H1 (cell line): Measurements from ENCODE around the gene ADCY7. TPM values are rescaled to one million over a fixed set of nuclear protein-coding genes. Genes with fewer than 3 reads are reported as not detected.

Experiments used
- CTCF ChIA-PET: fragments of 300-600 bp; sonication (Branson Sonifier 250); formaldehyde crosslinking; loops from one replicate; lab custom pipeline; 2021; ENCODE audit not compliant: partially characterized antibody; lab: Charles Lee
- POLR2A ChIA-PET: fragments of 300-600 bp; sonication (Branson Sonifier 250); formaldehyde crosslinking; loops from one replicate; lab custom pipeline; 2021; ENCODE audit warnings: inconsistent platforms; ENCODE audit not compliant: partially characterized antibody; lab: Charles Lee
- DNase-seq, 2 experiments: peaks; one replicate each; pipeline versions ENCODE4 v3.0.0 to v3.0.0-alpha.2; 2010 to 2022; ENCODE audit warnings: low spot score in 2 of 2, low read depth in 1 of 2, mixed read lengths in 1 of 2
- FAIRE-seq: peaks from 2 replicates; lab custom pipeline; 2011; peaks lifted over from hg19 to GRCh38; lab: Jason Lieb, UNC
- H2AFZ ChIP-seq: 2 replicates; pipeline ENCODE4 v1.8.1; 2012; ENCODE audit warnings: low read length, inconsistent platforms
- H2AK5ac ChIP-seq: 2 replicates; pipeline ENCODE4 v1.6.1; 2013; ENCODE audit warnings: low read depth, low read length
- H2BK120ac ChIP-seq: replicated peaks from 2 replicates; pipeline ENCODE3; 2013; ENCODE audit warnings: low read depth, low read length, inconsistent platforms
- H2BK12ac ChIP-seq: 2 replicates; pipeline ENCODE4 v1.6.1; 2013; ENCODE audit warnings: low read depth, low read length
- H2BK15ac ChIP-seq: 2 replicates; pipeline ENCODE4 v1.6.1; 2013; ENCODE audit warnings: low read length
- H2BK20ac ChIP-seq: 2 replicates; pipeline ENCODE4 v1.6.1; 2013; ENCODE audit warnings: low read length
- H2BK5ac ChIP-seq: 2 replicates; pipeline ENCODE4 v1.6.1; 2013; ENCODE audit warnings: low read depth, low read length
- H3K14ac ChIP-seq: 2 replicates; pipeline ENCODE4 v1.6.1; 2013; ENCODE audit warnings: inconsistent platforms; ENCODE audit not compliant: insufficient read length
- H3K18ac ChIP-seq: 2 replicates; pipeline ENCODE4 v1.6.1; 2013; ENCODE audit warnings: low read length; ENCODE audit errors: extremely low read depth
- H3K23ac ChIP-seq: 2 replicates; pipeline ENCODE4 v1.6.1; 2013; ENCODE audit warnings: inconsistent platforms; ENCODE audit not compliant: insufficient read length
- H3K23me2 ChIP-seq: 2 replicates; pipeline ENCODE4 v1.6.1; 2013; ENCODE audit warnings: low read depth, low read length
- H3K27ac ChIP-seq: 2 replicates; pipeline ENCODE4 v1.6.1; 2011; ENCODE audit warnings: low read depth, low read length, inconsistent platforms
- H3K27me3 ChIP-seq, 4 experiments: replicated peaks in 1 of 4; 1 replicate in 1 of 4; 2 replicates in 3 of 4; pipeline versions ENCODE4 v1.6.1 to v1.8.1; 2011 to 2013; ENCODE audit warnings: low read length in 3 of 4, mild to moderate bottlenecking in 3 of 4, inconsistent platforms in 2 of 4, mixed read lengths in 2 of 4, moderate library complexity in 1 of 4; ENCODE audit not compliant: control insufficient read depth in 3 of 4, insufficient read depth in 3 of 4; ENCODE audit errors: extremely low read depth in 1 of 4
- H3K36me3 ChIP-seq, 4 experiments: 2 replicates each; pipeline versions ENCODE4 v1.6.1 to v1.8.1; 2011 to 2013; ENCODE audit warnings: mild to moderate bottlenecking in 4 of 4, low read length in 3 of 4, moderate library complexity in 2 of 4, control low read depth in 1 of 4, inconsistent platforms in 1 of 4; ENCODE audit not compliant: insufficient read depth in 4 of 4, control insufficient read depth in 2 of 4
- H3K4ac ChIP-seq: replicated peaks from 2 replicates; pipeline ENCODE3; 2013; ENCODE audit warnings: low read length, low read depth, mixed read lengths, inconsistent platforms; ENCODE audit not compliant: insufficient read length
- H3K4me1 ChIP-seq, 4 experiments: replicated peaks in 1 of 4; 1 replicate in 1 of 4; 2 replicates in 3 of 4; pipeline versions ENCODE4 v1.6.1 to v1.8.1; 2011 to 2013; ENCODE audit warnings: low read length in 3 of 4, inconsistent platforms in 2 of 4, mixed read lengths in 1 of 4; ENCODE audit not compliant: insufficient read depth in 4 of 4, control insufficient read depth in 3 of 4
- H3K4me2 ChIP-seq, 2 experiments: 2 replicates each; pipeline versions ENCODE4 v1.6.1 to v1.8.1; 2011 to 2013; ENCODE audit warnings: low read depth in 2 of 2, low read length in 2 of 2, control low read depth in 1 of 2, inconsistent platforms in 1 of 2, mild to moderate bottlenecking in 1 of 2; ENCODE audit not compliant: insufficient read depth in 1 of 2
- H3K4me3 ChIP-seq, 4 experiments: fragments of 200-600, 300-600 bp in 1 of 4; sonication (generic), shearing (Covaris generic), sonication (Bioruptor Twin) in 1 of 4; 2 replicates each; pipeline versions ENCODE4 v1.5.1 to v1.8.1; 2011 to 2016; ENCODE audit warnings: low read length in 4 of 4, low read depth in 3 of 4, control low read depth in 2 of 4, inconsistent platforms in 2 of 4, mild to moderate bottlenecking in 2 of 4, mixed read lengths in 1 of 4, moderate library complexity in 1 of 4; ENCODE audit not compliant: insufficient read depth in 2 of 4; ENCODE audit errors: extremely low read depth in 1 of 4
- H3K56ac ChIP-seq: replicated peaks from 2 replicates; pipeline ENCODE3; 2013; ENCODE audit warnings: low read depth, mild to moderate bottlenecking, mixed read lengths, low read length, inconsistent platforms; ENCODE audit not compliant: insufficient read length
- H3K79me1 ChIP-seq: 2 replicates; pipeline ENCODE4 v1.6.1; 2013; ENCODE audit warnings: low read depth, low read length, control low read depth
- H3K79me2 ChIP-seq, 2 experiments: 2 replicates each; pipeline versions ENCODE4 v1.6.1 to v1.8.1; 2012 to 2013; ENCODE audit warnings: low read length in 2 of 2, mild to moderate bottlenecking in 2 of 2, inconsistent platforms in 1 of 2; ENCODE audit not compliant: insufficient read depth in 2 of 2, control insufficient read depth in 1 of 2
- H3K9ac ChIP-seq, 4 experiments: replicated peaks in 1 of 4; 1 replicate in 1 of 4; 2 replicates in 3 of 4; pipeline versions ENCODE4 v1.6.1 to v1.8.1; 2011 to 2013; ENCODE audit warnings: low read depth in 3 of 4, low read length in 3 of 4, control low read depth in 2 of 4, mild to moderate bottlenecking in 2 of 4, moderate library complexity in 2 of 4, inconsistent platforms in 1 of 4; ENCODE audit errors: extremely low read depth in 1 of 4
- H3K9me3 ChIP-seq, 2 experiments: 2 replicates each; pipeline versions ENCODE4 v1.6.1 to v1.8.1; 2012 to 2013; ENCODE audit warnings: mild to moderate bottlenecking in 2 of 2, moderate library complexity in 2 of 2, control low read depth in 1 of 2, inconsistent platforms in 1 of 2, low read depth in 1 of 2, low read length in 1 of 2, mixed read lengths in 1 of 2; ENCODE audit not compliant: insufficient read depth in 2 of 2
- H4K20me1 ChIP-seq, 2 experiments: replicated peaks in 1 of 2; 2 replicates each; pipeline versions ENCODE3 to v1.8.1; 2011 to 2013; ENCODE audit warnings: inconsistent platforms in 2 of 2, low read length in 2 of 2, mild to moderate bottlenecking in 1 of 2; ENCODE audit not compliant: insufficient read depth in 2 of 2, control insufficient read depth in 1 of 2
- H4K5ac ChIP-seq: 2 replicates; pipeline ENCODE4 v1.6.1; 2013; ENCODE audit warnings: low read length, low read depth, mixed read lengths, inconsistent platforms; ENCODE audit not compliant: insufficient read length
- H4K8ac ChIP-seq: 2 replicates; pipeline ENCODE4 v1.8.0; 2013; ENCODE audit warnings: mild to moderate bottlenecking, moderate library complexity, low read length, inconsistent platforms; ENCODE audit not compliant: insufficient read depth; ENCODE audit errors: extremely low read depth
- H4K91ac ChIP-seq: replicated peaks from 2 replicates; pipeline ENCODE3; 2013; ENCODE audit warnings: low read length, mixed read lengths, inconsistent platforms; ENCODE audit not compliant: insufficient read length
- CREB1 ChIP-seq: IDR thresholded peaks from 2 replicates; pipeline ENCODE4 v1.6.1; 2012; ENCODE audit warnings: inconsistent platforms
- EZH2 ChIP-seq: fragments of 200-600 bp; sonication (generic); IDR thresholded peaks from 2 replicates; pipeline ENCODE4 v1.7.1; 2012; ENCODE audit warnings: low read depth, mild to moderate bottlenecking, moderate library complexity, low read length, inconsistent platforms; ENCODE audit not compliant: severe bottlenecking
- RBBP5 ChIP-seq: IDR thresholded peaks from 2 replicates; pipeline ENCODE4 v1.7.1; 2012; ENCODE audit warnings: low read depth, mild to moderate bottlenecking, inconsistent platforms, low read length, moderate library complexity, borderline replicate concordance
- RFX5 ChIP-seq: IDR thresholded peaks from 2 replicates; pipeline ENCODE4 v1.6.1; 2011; ENCODE audit warnings: low read depth, low read length, improper control_type of control experiment, borderline replicate concordance
- SIX5 ChIP-seq: IDR thresholded peaks from 2 replicates; pipeline ENCODE4 v1.6.1; 2011; ENCODE audit warnings: mild to moderate bottlenecking, low read depth, low read length
- WGBS, 2 experiments: shearing (Covaris generic) in 1 of 2; methylation state at CpG; one replicate each; pipeline versions ENCODE4 v1.1.6 to v1.1.7; 2013 to 2015; ENCODE audit warnings: low lambda C conversion rate in 2 of 2, mixed read lengths in 2 of 2, inconsistent platforms in 1 of 2, low coverage in 1 of 2, missing lambda C conversion rate in 1 of 2; ENCODE audit not compliant: insufficient replicate concordance in 2 of 2, insufficient coverage in 1 of 2, insufficient read length in 1 of 2; ENCODE audit errors: extremely low coverage in 1 of 2, missing lambda C conversion rate in 1 of 2; 5-methylcytosine and 5-hydroxymethylcytosine counted together
- polyA plus RNA-seq, 7 experiments: library from polyadenylated mRNA; depleted of rRNA in 3 of 7; stranded (reverse) in 5 of 7; unstranded in 2 of 7; fragments of >200 nt in 5 of 7; fragments of 200-250 nt in 2 of 7; gene quantifications; 1 replicate in 5 of 7; 2 replicates in 1 of 7; 4 replicates in 1 of 7; pipeline versions ENCODE4 v1.2.1 to v1.2.3, GENCODE V29; 2011 to 2013; ENCODE audit warnings: missing spikeins in 2 of 7, mixed read lengths in 2 of 7
- total RNA-seq: library from RNA; stranded (reverse); fragmentation: NEBNext Ultra II Directional; extraction: Animal tissue kit (Norgen Biotek cat#: 25700); gene quantifications from 2 replicates; pipeline ENCODE4 v1.2.1, GENCODE V29; 2021

The ADCY7 gene
- total and polyA plus RNA-seq, 2 of the 8 experiments (the other 6 are each of a cell fraction or from before 2014, with no cell fraction given), result 2.4 to 5.1 TPM

DNA sequence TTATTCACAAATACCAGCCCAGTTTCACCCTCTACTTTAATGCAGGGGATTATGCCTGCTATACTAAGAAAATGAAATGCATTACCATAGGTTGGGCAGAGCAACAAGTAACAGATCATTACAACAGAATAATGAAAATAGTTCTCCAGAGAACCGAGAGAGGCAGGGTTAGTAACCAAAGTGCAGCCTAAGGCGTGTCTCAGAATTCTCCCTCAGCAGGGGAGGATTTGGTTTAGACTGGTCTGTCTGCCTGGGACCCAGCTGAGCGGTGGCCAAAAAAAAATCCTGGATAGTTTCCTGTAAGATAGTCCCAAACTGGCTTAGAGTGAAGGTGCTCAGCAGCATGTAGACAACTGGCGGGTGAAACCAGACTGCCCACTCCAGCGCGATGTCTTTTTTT, 30.8 kb upstream of the ADCY7 start:
- no peaks in the 10 kb centered on the region for H3K36me3 ChIP-seq
- H3K27ac ChIP-seq, result no peak overlapping the region
- H2AFZ ChIP-seq, result no peak overlapping the region
- DNase-seq (no peak), FAIRE-seq (no peak)
- H2BK5ac ChIP-seq, result no peak overlapping the region
- no peak overlapping the region for H3K4me3 ChIP-seq
- no peak overlapping the region for H2AK5ac ChIP-seq
- no peak overlapping the region for H4K91ac ChIP-seq
- ChIA-PET POLR2A (no interaction called here), CTCF (interaction anchor here (1.1 to 1.9 kb wide), 5 partner anchors 10 to 92 kb away, joined by 3 to 6 read pairs (median 3); no protein-coding TSS in a partner anchor)
- H3K4me2 ChIP-seq, result no peak overlapping the region
- H4K20me1 ChIP-seq, result no peaks in the 10 kb centered on the region
- no peak overlapping the region for H3K18ac ChIP-seq
- no peaks in the 10 kb centered on the region for H3K27me3 ChIP-seq
- no peak overlapping the region for H4K5ac ChIP-seq
- no peak overlapping the region for H2BK20ac ChIP-seq
- 89% methylated on average over 6 of the region's 6 CpGs; no CpG with 5 or more reads in 1 of the 2 experiments for WGBS, 2 experiments
- no peaks in the 10 kb centered on the region for H3K4me1 ChIP-seq
- H2BK12ac ChIP-seq, result no peak overlapping the region
- H2BK15ac ChIP-seq, result no peak overlapping the region
- TF ChIP-seq CREB1, result no peak
- no peak for TF ChIP-seq RFX5
- TF ChIP-seq EZH2, result no peak
- TF ChIP-seq SIX5, result no peak
- no peak for TF ChIP-seq RBBP5
- H3K9ac ChIP-seq, result no peak overlapping the region
- H3K56ac ChIP-seq, result no peak overlapping the region
- no peaks in the 10 kb centered on the region for H3K79me2 ChIP-seq
- no peaks in the 10 kb centered on the region for H3K79me1 ChIP-seq
- H3K4ac ChIP-seq, result no peak overlapping the region
- no peak overlapping the region; the same call in 1 of the 2 replicates for H4K8ac ChIP-seq
- H2BK120ac ChIP-seq, result no peak overlapping the region
- no peaks in the 10 kb centered on the region for H3K9me3 ChIP-seq
- no peak overlapping the region for H3K14ac ChIP-seq
- no peaks in the 10 kb centered on the region for H3K23me2 ChIP-seq
- H3K23ac ChIP-seq, result no peak overlapping the region
